HG02943 (cell line): ENCODE measurements around the gene TMCC1.
"Not testable (repeated sequence)": the region's sequence is repeated elsewhere in the genome, so short reads cannot be mapped to it uniquely, and the experiment has no call there.

Experiments used
- ATAC-seq: cut with Tn5 transposase; IDR thresholded peaks from one replicate; pipeline ENCODE4 v1.9.1; 2021; ENCODE audit warnings: mild to moderate bottlenecking, low read depth, moderate library complexity; ENCODE audit not compliant: unreplicated experiment

Gene TMCC1

GRCh38 chr3:129837065-129837642 is 56.4 kb downstream of the TMCC1 start:
- ATAC-seq: no peak

- ATAC-seq: no peak
These were observed 57.0 kb downstream of the TMCC1 start for GRCh38 chr3:129836381-129837064.

DNA sequence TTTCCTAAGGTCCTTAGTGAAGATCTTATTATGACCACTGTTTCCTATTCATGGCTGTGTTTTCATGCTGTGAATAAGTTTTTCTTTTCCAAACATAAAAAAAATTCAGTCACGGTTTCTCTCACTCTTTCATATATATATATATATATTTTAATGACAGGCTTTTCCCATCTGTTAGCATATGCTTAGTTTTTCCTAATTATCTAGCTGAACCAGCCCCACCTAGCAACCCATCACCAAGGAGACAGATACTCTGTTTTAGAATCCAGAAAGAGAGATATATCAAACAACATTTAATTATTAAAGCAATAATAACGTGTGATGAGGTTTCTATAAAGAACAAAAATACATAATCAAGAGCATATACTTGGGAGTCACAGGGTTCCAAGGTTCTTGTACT is 58.3 kb downstream of the TMCC1 start:
- ATAC-seq: no peak

- no peak for ATAC-seq
These were observed 58.9 kb downstream of the TMCC1 start for GRCh38 chr3:129834580-129834979.

GRCh38 chr3:129831942-129832341 is 61.6 kb downstream of the TMCC1 start:
- ATAC-seq: not testable (repeated sequence)

GRCh38 chr3:129831503-129831902 is 62.0 kb downstream of the TMCC1 start:
- no peak for ATAC-seq

DNA sequence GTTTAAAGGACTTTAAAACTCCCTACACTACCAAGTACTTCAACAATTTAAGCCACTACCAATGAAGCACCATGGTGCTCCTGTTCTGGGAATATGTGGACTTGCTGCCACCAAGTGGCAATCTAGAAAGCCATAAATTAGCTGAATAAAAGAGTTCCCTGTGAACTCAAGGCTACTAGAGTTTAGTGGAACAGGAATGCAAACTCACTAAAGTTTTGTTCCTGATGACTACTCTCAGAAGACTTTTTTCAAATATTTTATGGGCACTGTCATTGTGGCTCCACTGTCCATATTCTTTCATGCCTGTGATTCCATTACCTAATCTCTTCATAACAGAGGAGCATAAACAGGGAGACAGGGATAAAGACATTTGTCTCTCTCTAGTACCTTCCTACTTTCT is 63.9 kb downstream of the TMCC1 start:
- no peak for ATAC-seq

DNA sequence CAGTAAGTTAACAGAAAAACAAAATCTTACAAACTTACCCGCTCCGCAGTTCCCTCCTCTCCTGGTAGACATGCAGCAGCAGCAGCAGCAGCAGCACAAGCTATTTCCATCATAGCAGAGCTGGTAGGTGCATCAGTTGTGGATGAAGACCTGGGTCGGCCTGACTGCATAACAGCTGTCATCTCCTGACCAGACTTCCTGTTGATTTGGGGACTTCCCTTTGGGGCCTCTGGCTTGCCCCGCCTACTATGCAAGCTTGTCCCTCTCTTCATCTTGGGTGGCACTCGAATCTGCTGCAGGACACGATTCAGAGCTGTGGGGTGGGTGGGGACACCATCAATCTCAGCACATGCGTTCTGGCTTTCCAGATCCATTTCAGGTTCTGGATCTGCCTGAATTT is 65.7 kb downstream of the TMCC1 start:
- no peak for ATAC-seq

- ATAC-seq: no peak
These were observed 68.5 kb downstream of the TMCC1 start for GRCh38 chr3:129824926-129825541.

GRCh38 chr3:129822679-129823078 is 70.8 kb downstream of the TMCC1 start:
- no peak for ATAC-seq

DNA sequence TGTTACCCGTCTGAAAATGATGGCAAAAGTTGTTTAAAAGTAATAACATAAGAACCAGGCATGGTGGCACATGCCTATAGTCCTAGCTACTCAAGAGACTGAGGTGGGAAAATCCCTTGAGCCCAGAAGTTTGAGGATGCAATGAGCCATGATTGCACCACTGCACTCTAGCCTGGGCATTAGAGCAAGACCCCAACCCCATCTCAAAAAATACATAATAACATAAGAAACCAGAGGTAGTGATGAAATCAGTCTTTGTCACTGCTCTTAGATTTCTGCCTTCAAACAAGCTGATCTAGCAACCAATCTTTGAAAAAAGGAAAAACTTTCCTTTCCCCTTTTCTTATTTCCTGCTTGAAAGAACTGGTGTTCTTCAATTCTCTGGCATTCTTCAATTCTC is 71.3 kb downstream of the TMCC1 start:
- ATAC-seq: no peak

DNA sequence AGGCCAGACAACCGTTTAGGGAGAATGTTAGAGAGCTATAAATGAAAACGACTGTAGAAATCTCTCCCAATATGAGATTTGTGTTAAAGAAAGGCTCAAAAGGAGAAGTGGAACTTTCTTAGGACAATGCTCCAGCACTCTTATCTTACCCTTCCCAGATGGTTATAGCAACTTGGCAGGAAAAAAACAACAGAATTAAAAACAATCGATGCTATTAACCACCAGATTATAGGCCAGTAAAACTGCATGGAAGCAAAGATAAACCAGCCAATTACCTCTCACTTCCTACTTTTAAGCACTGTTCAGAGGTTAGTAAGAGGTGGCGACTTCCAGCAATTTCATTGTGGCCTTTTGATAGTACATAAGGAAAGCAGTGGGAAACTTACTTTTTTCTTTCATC is 72.9 kb downstream of the TMCC1 start:
- ATAC-seq: no peak

DNA sequence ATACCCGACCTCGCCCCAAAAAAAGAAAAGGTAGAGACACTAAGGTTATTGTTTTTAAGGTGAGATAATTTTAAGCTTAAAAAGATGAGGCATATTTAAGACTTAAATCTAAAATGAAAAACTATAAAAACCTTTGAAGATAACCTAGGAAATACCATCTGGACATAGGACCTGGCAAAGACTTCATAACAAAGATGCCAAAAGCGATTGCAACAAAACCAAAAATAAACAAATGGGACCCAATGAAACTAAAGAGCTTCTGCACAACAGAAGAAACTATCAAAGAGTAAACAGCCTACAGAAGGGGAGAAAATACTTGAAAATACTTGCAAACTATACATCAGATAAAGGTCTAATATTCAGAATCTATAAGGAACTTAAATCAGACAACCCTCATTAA is 80.9 kb downstream of the TMCC1 start:
- no peak for ATAC-seq

DNA sequence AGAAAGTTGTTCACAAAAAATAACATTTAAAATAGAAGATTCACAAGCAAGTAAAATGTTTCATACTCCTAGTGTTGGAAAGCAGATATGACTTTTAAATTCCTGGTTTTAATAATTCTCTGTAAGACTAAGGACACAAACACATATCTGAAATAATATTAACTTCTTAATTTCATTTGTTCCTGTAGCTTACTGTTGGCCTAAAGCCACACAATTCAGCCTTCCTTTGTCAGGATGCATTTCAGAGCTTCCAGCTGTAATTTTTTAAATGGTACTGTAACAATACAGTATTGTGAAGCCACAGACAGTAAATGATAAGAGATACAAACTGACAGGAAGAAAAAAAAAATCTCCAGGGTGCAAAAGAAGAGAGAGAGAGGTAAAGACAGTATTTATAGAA is 84.2 kb downstream of the TMCC1 start:
- ATAC-seq: no peak

DNA sequence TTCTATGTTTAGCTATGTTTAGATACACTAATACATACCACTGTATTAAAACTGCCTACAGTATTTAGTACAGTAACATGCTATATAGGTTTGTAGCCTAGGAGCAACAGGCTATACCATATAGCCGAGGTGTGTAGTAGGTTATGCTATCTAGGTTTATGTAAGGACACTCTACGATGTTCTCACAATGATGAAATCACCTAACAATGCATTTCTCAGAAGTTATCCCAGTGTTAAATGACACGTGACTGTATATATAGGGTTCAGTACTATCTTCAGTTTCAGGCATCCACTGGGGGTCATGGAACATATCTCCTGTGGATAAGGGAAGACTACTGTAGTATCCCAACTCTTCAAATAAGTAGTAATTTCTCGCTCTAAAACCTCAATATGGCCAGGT is 97.4 kb downstream of the TMCC1 start:
- ATAC-seq: no peak

- no peak for ATAC-seq
These were observed 98.1 kb downstream of the TMCC1 start for GRCh38 chr3:129795186-129796010.

DNA sequence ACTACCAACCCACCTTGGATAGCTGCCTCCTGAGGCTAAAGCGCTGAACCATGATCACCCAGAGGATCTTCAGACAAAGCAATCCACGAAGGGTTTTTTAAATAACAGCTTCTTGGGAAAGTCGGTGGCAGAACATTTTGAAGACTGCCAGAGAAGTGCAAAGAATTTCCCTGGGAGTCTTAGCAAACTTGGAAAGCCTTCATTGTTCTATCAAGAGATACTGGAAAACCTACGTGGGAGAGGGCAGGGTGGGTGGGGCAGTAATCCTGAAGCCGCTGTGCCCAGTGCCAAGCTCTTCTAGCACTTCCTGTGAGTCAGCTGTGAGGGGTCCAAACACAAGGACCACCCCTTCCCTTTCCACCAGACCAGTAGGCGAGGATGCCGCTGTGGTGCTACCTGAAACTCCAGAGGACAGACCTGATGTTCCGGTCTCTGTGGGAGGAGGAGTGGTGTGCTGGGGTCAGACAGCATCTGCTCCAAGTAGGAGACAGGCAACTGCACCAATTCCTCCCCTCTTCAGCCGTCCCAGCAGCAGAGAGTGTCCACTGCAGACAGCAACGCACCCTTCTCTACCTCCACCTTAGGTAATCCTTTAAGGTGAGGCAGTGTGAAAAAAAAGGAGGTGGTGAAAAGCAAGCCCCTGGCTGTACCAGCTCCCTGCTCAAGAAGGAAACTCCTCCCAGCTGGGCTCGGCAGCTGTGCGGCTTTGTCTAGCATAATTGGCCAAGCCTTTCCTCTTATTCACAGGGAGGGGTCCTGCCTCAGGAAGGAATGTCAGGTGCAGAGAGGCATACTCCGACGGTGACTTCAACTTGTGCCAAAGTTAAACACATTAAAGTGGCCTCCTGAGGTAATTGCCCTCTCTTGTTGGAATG is 99.0 kb downstream of the TMCC1 start:
- no peak for ATAC-seq

- ATAC-seq: no peak
These were observed 99.6 kb downstream of the TMCC1 start for GRCh38 chr3:129793942-129794310.

DNA sequence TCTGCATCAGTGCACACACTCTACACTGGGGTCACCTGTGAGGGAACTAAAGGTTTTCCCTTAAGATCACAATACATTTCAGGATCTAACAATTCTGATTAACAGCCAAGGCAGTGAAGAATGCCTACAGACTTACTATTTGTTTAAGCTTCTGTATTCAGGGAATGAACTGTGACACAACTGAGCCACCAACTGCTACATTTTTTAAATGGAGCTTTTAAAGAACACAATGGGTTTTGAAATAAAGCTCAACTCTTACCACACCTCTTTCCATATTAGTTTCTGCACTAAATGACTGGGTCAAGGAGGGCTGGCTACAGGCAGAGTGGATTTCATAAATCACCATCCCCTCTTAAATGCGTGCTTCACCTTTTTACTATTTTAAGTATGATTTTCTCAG is 100.2 kb downstream of the TMCC1 start:
- no peak for ATAC-seq

GRCh38 chr3:129783470-129783869 is 110.0 kb downstream of the TMCC1 start:
- no peak for ATAC-seq
